SU-DHL-6 (cell line): ENCODE data around the gene MISP.
"Not testable (repeated sequence)": the region's sequence is repeated elsewhere in the genome, so short reads cannot be mapped to it uniquely, and the experiment has no call there.

Source experiments
- H2AFZ ChIP-seq: fragments of 200-600 bp; sonication (generic); 2 replicates; pipeline ENCODE4 v1.6.1; 2014; ENCODE audit warnings: low read depth, mild to moderate bottlenecking, moderate library complexity, mixed read lengths, antibody characterized with exemption, low read length; ENCODE audit not compliant: severe bottlenecking
- H3F3A ChIP-seq: fragments of 200-600 bp; shearing (Covaris generic); 2 replicates; pipeline ENCODE4 v1.6.0; 2016; ENCODE audit warnings: antibody characterized with exemption, mild to moderate bottlenecking; ENCODE audit not compliant: insufficient read depth
- H3K27ac ChIP-seq: fragments of 200-600 bp; sonication (generic); 2 replicates; pipeline ENCODE4 v1.5.1; 2016; ENCODE audit warnings: low read depth, mild to moderate bottlenecking, low read length, moderate library complexity, mixed read lengths
- H3K27me3 ChIP-seq: fragments of 200-600 bp; sonication (generic), shearing (Covaris generic); 2 replicates; pipeline ENCODE4 v1.6.0; 2014; ENCODE audit warnings: mild to moderate bottlenecking, low read length
- H3K36me3 ChIP-seq: fragments of 200-600 bp; sonication (generic); 2 replicates; pipeline ENCODE4 v1.6.1; 2014; ENCODE audit warnings: mild to moderate bottlenecking, low read length, mixed read lengths
- H3K4me2 ChIP-seq: fragments of 300-600, 200-600 bp; shearing (Covaris generic), sonication (generic); 2 replicates; pipeline ENCODE4 v1.6.0; 2014; ENCODE audit warnings: low read length, low read depth, mild to moderate bottlenecking; ENCODE audit not compliant: poor library complexity, severe bottlenecking
- H3K4me3 ChIP-seq: fragments of 200-600 bp; sonication (generic); 2 replicates; pipeline ENCODE4 v1.5.1; 2014; ENCODE audit warnings: antibody characterized with exemption, low read length, mild to moderate bottlenecking, mixed read lengths; ENCODE audit not compliant: insufficient read depth, poor library complexity, severe bottlenecking
- H3K79me2 ChIP-seq: fragments of 200-600 bp; sonication (generic); 2 replicates; pipeline ENCODE4 v1.6.1; 2014; ENCODE audit warnings: mild to moderate bottlenecking, low read length, moderate library complexity; ENCODE audit not compliant: insufficient read depth
- H3K9ac ChIP-seq: fragments of 200-600 bp; sonication (generic); 2 replicates; pipeline ENCODE4 v1.7.0; 2014; ENCODE audit warnings: mild to moderate bottlenecking, low read length
- H3K9me2 ChIP-seq: fragments of 200-600 bp; sonication (generic); replicated peaks from 2 replicates; pipeline ENCODE4 v1.6.1; 2014; ENCODE audit warnings: low read length; ENCODE audit not compliant: insufficient read depth
- H3K9me3 ChIP-seq: fragments of 200-600 bp; sonication (generic); 2 replicates; pipeline ENCODE4 v1.6.1; 2014; ENCODE audit warnings: low read length, mixed read lengths; ENCODE audit not compliant: insufficient read depth
- H4K20me1 ChIP-seq: fragments of 200-600 bp; sonication (generic); 2 replicates; pipeline ENCODE4 v1.6.1; 2014; ENCODE audit warnings: low read depth, mild to moderate bottlenecking, antibody characterized with exemption, low read length, moderate library complexity, mixed read lengths
- CTCF ChIP-seq: fragments of 200-600 bp; sonication (generic); IDR thresholded peaks from one replicate; pipeline ENCODE4 v1.5.1; 2017; ENCODE audit warnings: antibody characterized with exemption, mild to moderate bottlenecking, low read length, moderate library complexity; ENCODE audit not compliant: insufficient read depth, poor library complexity, severe bottlenecking
- EZH2phosphoT487 ChIP-seq: fragments of 200-600 bp; sonication (generic), shearing (Covaris generic); conservative IDR thresholded peaks from 2 replicates; pipeline ENCODE4 v1.6.1; 2018; ENCODE audit warnings: mild to moderate bottlenecking, antibody characterized with exemption, low read length, moderate library complexity, mixed read lengths

MISP gene

DNA sequence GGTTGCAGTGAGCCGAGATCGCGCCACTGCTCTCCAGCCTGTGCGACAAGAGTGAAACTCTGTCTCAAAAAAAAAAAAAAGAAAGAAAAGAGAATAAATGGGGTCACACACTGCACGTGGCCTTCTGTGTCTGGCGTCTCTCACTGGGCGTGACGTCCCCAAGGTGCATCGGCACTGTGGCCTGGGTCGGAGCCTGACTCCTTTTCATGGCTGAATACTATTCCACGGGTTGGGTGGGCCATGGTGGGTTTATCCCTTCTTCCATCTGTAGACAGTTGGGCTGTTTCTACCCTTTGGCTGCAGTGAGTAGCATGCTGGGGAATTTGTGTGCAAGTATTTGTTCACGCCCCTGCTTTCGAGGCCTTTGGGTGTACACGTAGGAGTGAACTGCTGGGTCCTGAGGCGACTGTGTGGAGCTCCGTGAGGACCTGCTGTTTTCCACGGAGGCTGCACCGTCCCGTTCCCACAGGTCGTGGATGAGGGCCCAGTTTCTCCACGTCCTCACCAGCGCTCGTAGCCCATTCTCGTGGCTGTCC is 8.3 kb upstream of the MISP start:
- no peaks in the 10 kb centered on the region for H3K36me3 ChIP-seq
- H3K27me3 ChIP-seq = no peaks in the 10 kb centered on the region
- H3K9ac ChIP-seq = no peak overlapping the region
- H3K4me3 ChIP-seq = no peak overlapping the region
- H3K9me2 ChIP-seq = no peaks in the 10 kb centered on the region
- no peaks in the 10 kb centered on the region for H3F3A ChIP-seq
- H3K4me2 ChIP-seq = no peak overlapping the region
- no peak overlapping the region for H2AFZ ChIP-seq
- H3K79me2 ChIP-seq = no peaks in the 10 kb centered on the region
- no peaks in the 10 kb centered on the region for H4K20me1 ChIP-seq
- no peak overlapping the region for H3K27ac ChIP-seq
- no peak for TF ChIP-seq EZH2phosphoT487
- no peak for TF ChIP-seq CTCF
- no peaks in the 10 kb centered on the region for H3K9me3 ChIP-seq

GRCh38 chr19:743168-743687 is 7.7 kb upstream of the MISP start:
- Histone ChIP-seq H3K9me2 (no peaks in the 10 kb centered on the region), H3K36me3 (no peaks in the 10 kb centered on the region), H2AFZ (no peak overlapping the region), H3K4me2 (no peak overlapping the region), H3K4me3 (no peak overlapping the region), H3K9ac (no peak overlapping the region), H3K27ac (no peak overlapping the region), H3F3A (no peaks in the 10 kb centered on the region), H3K9me3 (no peaks in the 10 kb centered on the region), H3K27me3 (no peaks in the 10 kb centered on the region), H3K79me2 (no peaks in the 10 kb centered on the region), H4K20me1 (no peaks in the 10 kb centered on the region)
- TF ChIP-seq EZH2phosphoT487 (no peak), CTCF (no peak)

GRCh38 chr19:745138-745537 is 5.8 kb upstream of the MISP start:
- not testable (repeated sequence) for H3K9me3 ChIP-seq, H3K4me3 ChIP-seq, H3K9ac ChIP-seq, H3K79me2 ChIP-seq, H3K27me3 ChIP-seq, H3K4me2 ChIP-seq, H4K20me1 ChIP-seq, H3K27ac ChIP-seq, H3K9me2 ChIP-seq, H3F3A ChIP-seq, H3K36me3 ChIP-seq, H2AFZ ChIP-seq

- H3K9me3 ChIP-seq = no peaks in the 10 kb centered on the region
- TF ChIP-seq EZH2phosphoT487 (no peak), CTCF (no peak)
- H3K27me3 ChIP-seq = no peaks in the 10 kb centered on the region
These were observed 4.6 kb upstream of the MISP start for GRCh38 chr19:746208-746819.

More at GRCh38 chr19:746208-746819, 4.6 kb upstream of the MISP start:
- H3K36me3 ChIP-seq = no peaks in the 10 kb centered on the region
- H3K9ac ChIP-seq = no peak overlapping the region
- no peaks in the 10 kb centered on the region for H3K9me2 ChIP-seq
- no peaks in the 10 kb centered on the region for H4K20me1 ChIP-seq
- H3K4me2 ChIP-seq = no peak overlapping the region
- H3K4me3 ChIP-seq = no peak overlapping the region
- no peaks in the 10 kb centered on the region for H3F3A ChIP-seq
- no peak overlapping the region for H2AFZ ChIP-seq
- no peak overlapping the region for H3K27ac ChIP-seq
- H3K79me2 ChIP-seq = no peaks in the 10 kb centered on the region
